Activated B cell treated with CpG ODN at 0.5 μM for 24 hours (primary cell): ENCODE measurements around the gene CFHR4. TPM values are rescaled to one million over a fixed set of nuclear protein-coding genes. Genes with fewer than 3 reads are reported as not detected.

ENCODE experiments used
- ATAC-seq: fragments of 200-7000 bp; cut with Tn5 transposase; one replicate; pipeline ENCODE4 v1.10.0; 2021; ENCODE audit warnings: low read depth, mild to moderate bottlenecking, moderate library complexity
- CTCF ChIA-PET: fragments of 350-600 bp; sonication (Branson Sonifier 250); formaldehyde crosslinking; loops from one replicate; lab custom pipeline; 2021; ENCODE audit warnings: antibody characterized with exemption; lab: Charles Lee
- POLR2A ChIA-PET: fragments of 350-600 bp; sonication (Branson Sonifier 250); formaldehyde crosslinking; loops from one replicate; lab custom pipeline; 2021; ENCODE audit warnings: antibody characterized with exemption; lab: Charles Lee
- DNase-seq: peaks from one replicate; pipeline ENCODE4 v3.0.0; 2022
- H3K27ac Mint-ChIP-seq: one replicate; pipeline ENCODE4 v1.8.0; 2020; ENCODE audit warnings: mixed read lengths
- H3K27me3 Mint-ChIP-seq: one replicate; pipeline ENCODE4 v1.8.0; 2021; ENCODE audit warnings: mixed read lengths
- H3K36me3 Mint-ChIP-seq: one replicate; pipeline ENCODE4 v1.8.0; 2021; ENCODE audit warnings: low read depth, mixed read lengths
- H3K4me1 Mint-ChIP-seq: one replicate; pipeline ENCODE4 v1.8.0; 2021; ENCODE audit warnings: mixed read lengths
- H3K4me3 Mint-ChIP-seq: one replicate; pipeline ENCODE4 v1.8.0; 2020; ENCODE audit warnings: mild to moderate bottlenecking, mixed read lengths
- H3K9me3 Mint-ChIP-seq: one replicate; pipeline ENCODE4 v1.8.0; 2020; ENCODE audit warnings: mixed read lengths
- CTCF ChIP-seq: fragments of 200-600 bp; IDR thresholded peaks from one replicate; pipeline ENCODE4 v1.8.0; 2022; ENCODE audit warnings: antibody characterized with exemption, mild to moderate bottlenecking
- intact Hi-C: fragments of 100-400 bp; cut with micrococcal nuclease; formaldehyde crosslinking; loops from one replicate; pipeline ENCODE4 v1.15.1; 2024
- total RNA-seq: library from RNA; stranded (reverse); gene quantifications from 2 replicates; pipeline ENCODE4 v1.2.3, GENCODE V29; 2022

The CFHR4 gene
- total RNA-seq, 1 donor from 2014 or later = not detected

GRCh38 chr1:196860323-196860884 lies 27.4 kb upstream of the CFHR4 start:
- ChIA-PET CTCF (no interaction called here), POLR2A (no interaction called here)
- peaks cover 6% of the 10 kb centered on the region for H3K9me3 Mint-ChIP-seq
- no peak overlapping the region for H3K27ac Mint-ChIP-seq
- DNase-seq (no peak), ATAC-seq (no peak)
- intact Hi-C loops = no loop called here
- no peaks in the 10 kb centered on the region for H3K4me1 Mint-ChIP-seq
- H3K36me3 Mint-ChIP-seq = no peaks in the 10 kb centered on the region
- no peak overlapping the region for H3K4me3 Mint-ChIP-seq
- H3K27me3 Mint-ChIP-seq = no peaks in the 10 kb centered on the region
- peak; percentile 64 for TF ChIP-seq CTCF

- CTCF ChIA-PET = no interaction called here
- Mint-ChIP-seq H3K4me3 (no peak overlapping the region), H3K4me1 (no peaks in the 10 kb centered on the region), H3K27ac (no peak overlapping the region), H3K9me3 (peaks cover 6% of the 10 kb centered on the region), H3K36me3 (no peaks in the 10 kb centered on the region), H3K27me3 (no peaks in the 10 kb centered on the region)
- ATAC-seq (no peak), DNase-seq (no peak)
- intact Hi-C loops = no loop called here
- POLR2A ChIA-PET = no interaction called here
- no peak for TF ChIP-seq CTCF
Measured at GRCh38 chr1:196861429-196861828, 26.4 kb upstream of the CFHR4 start.

GRCh38 chr1:196866974-196867373 lies 20.9 kb upstream of the CFHR4 start:
- ATAC-seq = no peak
- no peak overlapping the region for H3K27ac Mint-ChIP-seq
- H3K9me3 Mint-ChIP-seq = peaks cover 6% of the 10 kb centered on the region
- H3K36me3 Mint-ChIP-seq = no peaks in the 10 kb centered on the region
- POLR2A ChIA-PET = no interaction called here
- H3K4me1 Mint-ChIP-seq = no peaks in the 10 kb centered on the region
- H3K27me3 Mint-ChIP-seq = no peaks in the 10 kb centered on the region
- CTCF ChIA-PET = no interaction called here
- H3K4me3 Mint-ChIP-seq = no peak overlapping the region
- DNase-seq = no peak
- intact Hi-C loops = no loop called here
- no peak for TF ChIP-seq CTCF

GRCh38 chr1:196873385-196873784 lies 14.5 kb upstream of the CFHR4 start:
- POLR2A ChIA-PET = no interaction called here
- intact Hi-C loops = no loop called here
- no peaks in the 10 kb centered on the region for H3K36me3 Mint-ChIP-seq
- ATAC-seq (no peak), DNase-seq (no peak)
- no peaks in the 10 kb centered on the region for H3K27me3 Mint-ChIP-seq
- no peak overlapping the region for H3K27ac Mint-ChIP-seq
- CTCF ChIA-PET = no interaction called here
- no peak for TF ChIP-seq CTCF
- H3K4me3 Mint-ChIP-seq = no peak overlapping the region
- peaks cover 4% of the 10 kb centered on the region for H3K9me3 Mint-ChIP-seq
- H3K4me1 Mint-ChIP-seq = no peaks in the 10 kb centered on the region

- ATAC-seq = no peak
- Mint-ChIP-seq H3K9me3 (peaks cover 4% of the 10 kb centered on the region), H3K4me3 (no peak overlapping the region), H3K4me1 (no peaks in the 10 kb centered on the region), H3K27me3 (no peaks in the 10 kb centered on the region), H3K27ac (no peak overlapping the region), H3K36me3 (no peaks in the 10 kb centered on the region)
- CTCF ChIA-PET = no interaction called here
- intact Hi-C loops = no loop called here
- POLR2A ChIA-PET = no interaction called here
- no peak for TF ChIP-seq CTCF
- no peak for DNase-seq
Measured at GRCh38 chr1:196875935-196876334, 11.9 kb upstream of the CFHR4 start.
